ENCODE results near the gene CTNNA3.

Gene CTNNA3

DNA sequence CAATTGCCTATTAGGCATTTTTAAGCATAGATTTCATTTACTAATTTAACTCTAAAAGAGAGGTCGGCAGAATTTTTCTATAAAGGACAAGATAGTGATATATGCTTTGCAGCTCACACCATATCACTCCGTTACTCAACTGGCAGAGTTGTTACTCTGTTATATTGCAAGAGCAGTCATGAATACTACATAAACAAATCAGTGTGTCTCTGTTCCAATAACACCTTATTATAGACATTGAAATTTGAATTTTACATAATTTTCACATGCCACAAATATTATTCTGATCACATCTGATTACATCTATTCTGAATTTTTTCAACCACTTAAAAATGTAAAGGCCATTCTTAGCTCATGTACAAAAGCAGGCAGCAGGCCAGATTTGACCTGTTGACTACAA is 1624.1 kb downstream of the CTNNA3 start:
- H4K20me1 ChIP-seq (ENCODE audit: control insufficient read depth, insufficient read depth, low read depth, low read length): no peaks in the 10 kb centered on the region
- no peak overlapping the region for H3K4me3 ChIP-seq (ENCODE audit: low read length)
- H3K4me1 ChIP-seq (ENCODE audit: control insufficient read depth, low read length): no peaks in the 10 kb centered on the region
- H3K27me3 ChIP-seq (ENCODE audit: control insufficient read depth, low read length): no peaks in the 10 kb centered on the region
- H3K36me3 ChIP-seq (ENCODE audit: control insufficient read depth, low read length): no peaks in the 10 kb centered on the region
- H3K9me2 ChIP-seq (replicated peaks; ENCODE audit: control insufficient read depth, low read length): no peaks in the 10 kb centered on the region; the same call in 1 of the 2 replicates
- H3K9me3 ChIP-seq (ENCODE audit: control insufficient read depth, insufficient read depth, low read length): no peaks in the 10 kb centered on the region
- no peak overlapping the region for H3K27ac ChIP-seq (ENCODE audit: low read depth, low read length)
- H3F3A ChIP-seq (ENCODE audit: control insufficient read depth, insufficient read depth): no peaks in the 10 kb centered on the region
- TF ChIP-seq EZH2phosphoT487 (IDR thresholded peaks at IDR 0.05; ENCODE audit: borderline replicate concordance, low read length): no peak
- TF ChIP-seq, protein P1, sequence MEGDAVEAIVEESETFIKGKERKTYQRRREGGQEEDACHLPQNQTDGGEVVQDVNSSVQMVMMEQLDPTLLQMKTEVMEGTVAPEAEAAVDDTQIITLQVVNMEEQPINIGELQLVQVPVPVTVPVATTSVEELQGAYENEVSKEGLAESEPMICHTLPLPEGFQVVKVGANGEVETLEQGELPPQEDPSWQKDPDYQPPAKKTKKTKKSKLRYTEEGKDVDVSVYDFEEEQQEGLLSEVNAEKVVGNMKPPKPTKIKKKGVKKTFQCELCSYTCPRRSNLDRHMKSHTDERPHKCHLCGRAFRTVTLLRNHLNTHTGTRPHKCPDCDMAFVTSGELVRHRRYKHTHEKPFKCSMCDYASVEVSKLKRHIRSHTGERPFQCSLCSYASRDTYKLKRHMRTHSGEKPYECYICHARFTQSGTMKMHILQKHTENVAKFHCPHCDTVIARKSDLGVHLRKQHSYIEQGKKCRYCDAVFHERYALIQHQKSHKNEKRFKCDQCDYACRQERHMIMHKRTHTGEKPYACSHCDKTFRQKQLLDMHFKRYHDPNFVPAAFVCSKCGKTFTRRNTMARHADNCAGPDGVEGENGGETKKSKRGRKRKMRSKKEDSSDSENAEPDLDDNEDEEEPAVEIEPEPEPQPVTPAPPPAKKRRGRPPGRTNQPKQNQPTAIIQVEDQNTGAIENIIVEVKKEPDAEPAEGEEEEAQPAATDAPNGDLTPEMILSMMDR (IDR thresholded peaks at IDR 0.05; ENCODE audit: low read depth, low read length, poor library complexity, severe bottlenecking): no peak
- H3K79me2 ChIP-seq (ENCODE audit: control insufficient read depth, low read length): no peaks in the 10 kb centered on the region
- H3K4me2 ChIP-seq (ENCODE audit: low read length): no peak overlapping the region

DNA sequence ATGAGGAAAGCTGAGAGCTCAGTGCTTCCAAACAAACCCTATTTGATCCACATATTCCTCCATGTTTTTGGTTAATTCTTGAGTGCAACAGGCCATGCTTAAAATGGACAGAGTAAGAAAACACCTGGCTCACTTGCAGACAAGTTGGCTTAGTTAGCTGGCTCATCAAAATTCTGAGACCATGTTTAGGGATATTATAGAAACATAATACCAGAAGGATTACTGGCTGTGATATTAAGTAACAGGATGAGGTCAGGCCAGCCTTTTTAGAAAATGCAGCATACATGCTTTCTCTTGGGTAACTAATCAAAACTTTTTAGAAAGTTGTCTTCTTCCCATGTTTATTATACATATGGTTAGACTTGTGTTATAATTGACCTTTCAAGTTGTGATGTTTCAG is 1637.4 kb downstream of the CTNNA3 start:
- no peaks in the 10 kb centered on the region for H4K20me1 ChIP-seq (ENCODE audit: control insufficient read depth, insufficient read depth, low read depth, low read length)
- no peaks in the 10 kb centered on the region for H3F3A ChIP-seq (ENCODE audit: control insufficient read depth, insufficient read depth)
- no peaks in the 10 kb centered on the region for H3K79me2 ChIP-seq (ENCODE audit: control insufficient read depth, low read length)
- H3K4me2 ChIP-seq (ENCODE audit: low read length): no peak overlapping the region
- no peak overlapping the region for H3K27ac ChIP-seq (ENCODE audit: low read depth, low read length)
- H3K4me1 ChIP-seq (ENCODE audit: control insufficient read depth, low read length): no peaks in the 10 kb centered on the region
- no peak overlapping the region for H3K4me3 ChIP-seq (ENCODE audit: low read length)
- H3K9me2 ChIP-seq (replicated peaks; ENCODE audit: control insufficient read depth, low read length): no peaks in the 10 kb centered on the region
- no peaks in the 10 kb centered on the region for H3K9me3 ChIP-seq (ENCODE audit: control insufficient read depth, insufficient read depth, low read length)
- TF ChIP-seq, protein P1 (IDR thresholded peaks at IDR 0.05; ENCODE audit: low read depth, low read length, poor library complexity, severe bottlenecking): no peak
- TF ChIP-seq EZH2phosphoT487 (IDR thresholded peaks at IDR 0.05; ENCODE audit: borderline replicate concordance, low read length): no peak
- no peaks in the 10 kb centered on the region for H3K27me3 ChIP-seq (ENCODE audit: control insufficient read depth, low read length)
- H3K36me3 ChIP-seq (ENCODE audit: control insufficient read depth, low read length): no peaks in the 10 kb centered on the region

DNA sequence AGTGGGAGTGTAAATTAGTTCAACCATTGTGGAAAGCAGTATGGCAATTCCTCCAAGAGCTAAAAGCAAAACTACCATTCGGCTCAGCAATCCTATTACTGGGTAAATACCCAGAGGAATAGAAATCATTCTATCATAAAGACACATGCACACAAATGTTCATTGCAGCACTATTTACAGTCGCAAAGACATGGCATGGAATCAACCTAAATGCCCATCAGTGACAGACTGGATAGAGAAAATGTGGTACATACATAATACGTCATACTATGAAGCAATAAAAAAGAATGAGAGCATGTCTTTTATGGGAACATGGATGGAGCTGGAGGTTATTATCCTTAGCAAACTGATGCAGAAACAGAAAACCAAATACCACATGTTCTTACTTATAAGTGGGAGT is 1646.7 kb downstream of the CTNNA3 start:
- H3K9me3 ChIP-seq (ENCODE audit: control insufficient read depth, insufficient read depth, low read length): no peaks in the 10 kb centered on the region
- no peaks in the 10 kb centered on the region for H3K9me2 ChIP-seq (replicated peaks; ENCODE audit: control insufficient read depth, low read length)
- no peaks in the 10 kb centered on the region for H4K20me1 ChIP-seq (ENCODE audit: control insufficient read depth, insufficient read depth, low read depth, low read length)
- TF ChIP-seq, protein P1 (IDR thresholded peaks at IDR 0.05; ENCODE audit: low read depth, low read length, poor library complexity, severe bottlenecking): no peak
- TF ChIP-seq EZH2phosphoT487 (IDR thresholded peaks at IDR 0.05; ENCODE audit: borderline replicate concordance, low read length): no peak
- no peak overlapping the region for H3K4me3 ChIP-seq (ENCODE audit: low read length)
- H3K27me3 ChIP-seq (ENCODE audit: control insufficient read depth, low read length): no peaks in the 10 kb centered on the region
- no peaks in the 10 kb centered on the region for H3F3A ChIP-seq (ENCODE audit: control insufficient read depth, insufficient read depth)
- H3K4me1 ChIP-seq (ENCODE audit: control insufficient read depth, low read length): no peaks in the 10 kb centered on the region
- no peak overlapping the region for H3K4me2 ChIP-seq (ENCODE audit: low read length)
- no peaks in the 10 kb centered on the region for H3K79me2 ChIP-seq (ENCODE audit: control insufficient read depth, low read length)
- H3K27ac ChIP-seq (ENCODE audit: low read depth, low read length): no peak overlapping the region
- no peaks in the 10 kb centered on the region for H3K36me3 ChIP-seq (ENCODE audit: control insufficient read depth, low read length)

DNA sequence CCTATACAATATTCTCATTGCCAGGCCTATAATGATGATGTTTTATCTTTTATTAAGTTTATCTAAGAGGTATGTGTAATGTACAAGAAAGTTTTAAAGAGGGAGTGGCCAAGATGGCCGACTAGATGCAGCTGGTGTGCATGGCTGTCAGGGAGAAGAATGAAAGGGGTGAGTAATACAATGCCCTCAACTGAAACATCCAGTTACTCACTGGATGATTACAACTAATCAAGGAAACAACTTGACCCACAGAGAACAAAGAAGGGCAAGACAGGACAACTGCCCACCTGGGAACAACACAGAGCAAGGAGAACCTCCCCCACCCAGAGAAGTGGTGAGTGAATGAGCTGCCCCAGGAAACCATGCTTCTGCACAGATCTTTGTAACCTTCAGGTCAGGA is 1650.1 kb downstream of the CTNNA3 start:
- Histone ChIP-seq H3K4me1 (ENCODE audit: control insufficient read depth, low read length) (no peaks in the 10 kb centered on the region), H3K4me2 (ENCODE audit: low read length) (no peak overlapping the region), H3K27me3 (ENCODE audit: control insufficient read depth, low read length) (no peaks in the 10 kb centered on the region), H4K20me1 (ENCODE audit: control insufficient read depth, insufficient read depth, low read depth, low read length) (no peaks in the 10 kb centered on the region), H3K36me3 (ENCODE audit: control insufficient read depth, low read length) (no peaks in the 10 kb centered on the region), H3K9me2 (replicated peaks; ENCODE audit: control insufficient read depth, low read length) (no peaks in the 10 kb centered on the region), H3K4me3 (ENCODE audit: low read length) (no peak overlapping the region), H3K79me2 (ENCODE audit: control insufficient read depth, low read length) (no peaks in the 10 kb centered on the region), H3K27ac (ENCODE audit: low read depth, low read length) (no peak overlapping the region), H3F3A (ENCODE audit: control insufficient read depth, insufficient read depth) (no peaks in the 10 kb centered on the region), H3K9me3 (ENCODE audit: control insufficient read depth, insufficient read depth, low read length) (no peaks in the 10 kb centered on the region)
- no peak for TF ChIP-seq EZH2phosphoT487 (IDR thresholded peaks at IDR 0.05; ENCODE audit: borderline replicate concordance, low read length)
- TF ChIP-seq, protein P1 (IDR thresholded peaks at IDR 0.05; ENCODE audit: low read depth, low read length, poor library complexity, severe bottlenecking): no peak

Data from DOHH2 (cell line).